K562 (cell line): ENCODE measurements around the gene ZNF324B. TPM values are rescaled to one million over a fixed set of nuclear protein-coding genes. Genes with fewer than 3 reads are reported as not detected.

Experiments
- ARID2 ChIP-seq: fragments of 450-650 bp; IDR thresholded peaks from 2 replicates; pipeline ENCODE4 v1.6.1; 2017; ENCODE audit warnings: antibody characterized with exemption, mild to moderate bottlenecking
- BACH1 ChIP-seq: fragments of 200-800 bp; sonication (Bioruptor generic); IDR thresholded peaks from 2 replicates; pipeline ENCODE4 v1.6.1; 2016; ENCODE audit warnings: missing genetic modification characterization, missing compliant biosample characterization
- CBX3 ChIP-seq, 2 experiments: IDR thresholded peaks; 1 replicate in 1 of 2; 2 replicates in 1 of 2; pipeline ENCODE4 v1.6.1; 2012; ENCODE audit warnings: inconsistent platforms in 2 of 2, low read length in 2 of 2, borderline replicate concordance in 1 of 2, control low read depth in 1 of 2
- CCNT2 ChIP-seq: IDR thresholded peaks from 2 replicates; pipeline ENCODE4 v1.6.1; 2011; ENCODE audit warnings: borderline replicate concordance, low read depth, mild to moderate bottlenecking, moderate library complexity, mixed read lengths, low read length; ENCODE audit not compliant: insufficient read length; ENCODE audit errors: extremely low read depth
- HDAC6 ChIP-seq: IDR thresholded peaks from 2 replicates; pipeline ENCODE4 v1.6.1; 2012; ENCODE audit warnings: low read depth, mild to moderate bottlenecking, control low read depth, inconsistent platforms, low read length, moderate library complexity
- KDM1A ChIP-seq, 2 experiments: fragments of 450-650 bp; IDR thresholded peaks; 2 replicates each; pipeline ENCODE4 v1.6.1; 2016; ENCODE audit warnings: mild to moderate bottlenecking in 2 of 2
- MAZ ChIP-seq, 2 experiments: fragments of 450-650 bp in 1 of 2; sonication (generic) in 1 of 2; formaldehyde crosslinking; IDR thresholded peaks in 1 of 2; conservative IDR thresholded peaks in 1 of 2; 2 replicates each; pipeline versions ENCODE4 v1.4.0 to v1.5.0; 2020; ENCODE audit warnings: mild to moderate bottlenecking in 1 of 2, missing genetic modification reagents in 1 of 2
- POLR2AphosphoS2 ChIP-seq: IDR thresholded peaks from 2 replicates; pipeline ENCODE4 v1.6.1; 2012; ENCODE audit warnings: low read length, improper control_type of control experiment
- RBM22 ChIP-seq: fragments of 200-400 bp; formaldehyde crosslinking; IDR thresholded peaks from 2 replicates; pipeline ENCODE4 v1.6.1; 2018; ENCODE audit warnings: low read length, low read depth; ENCODE audit not compliant: poor library complexity, severe bottlenecking
- SMAD2 ChIP-seq: fragments of 150-350 bp; IDR thresholded peaks from 2 replicates; pipeline ENCODE4 v1.6.1; 2014; ENCODE audit warnings: low read depth, mild to moderate bottlenecking, low read length
- TAF9B ChIP-seq: fragments of 450-650 bp; IDR thresholded peaks from 2 replicates; pipeline ENCODE4 v1.6.1; 2018; ENCODE audit warnings: mild to moderate bottlenecking; ENCODE audit not compliant: partially characterized antibody
- TBL1XR1 ChIP-seq, 2 experiments: IDR thresholded peaks; 2 replicates each; pipeline ENCODE4 v1.6.1; 2012; ENCODE audit warnings: improper control_type of control experiment in 2 of 2, low read length in 2 of 2, mild to moderate bottlenecking in 1 of 2
- TRIM28 ChIP-seq: fragments of 450-650 bp; IDR thresholded peaks from 2 replicates; pipeline ENCODE4 v1.6.1; 2017
- ZNF224 ChIP-seq: sonication (generic); formaldehyde crosslinking; IDR thresholded peaks from 2 replicates; pipeline ENCODE4 v1.8.0; 2022; ENCODE audit warnings: mild to moderate bottlenecking, missing genetic modification reagents
- polyA plus RNA-seq, 8 experiments: library from polyadenylated mRNA; depleted of rRNA in 4 of 8; stranded (reverse) in 5 of 8; unstranded in 3 of 8; fragments of >200 nt; fragmentation: Nextera tagmentation in 2 of 8; fragmentation: Illumina TruSeq in 1 of 8; extraction: Ambion mirVana in 2 of 8; extraction: Trizol in 1 of 8; gene quantifications; 2 replicates each; pipeline versions ENCODE4 v1.2.1 to v1.2.3, GENCODE V29; 2011 to 2014; ENCODE audit warnings: inconsistent platforms in 1 of 8, missing spikeins in 1 of 8
- total RNA-seq, 7 experiments: library from RNA; depleted of rRNA in 6 of 7; stranded (reverse); fragments of >200 nt in 6 of 7; fragmentation: Illumina TruSeq in 2 of 7; extraction: Trizol in 2 of 7; gene quantifications; 2 replicates each; pipeline versions ENCODE4 v1.2.1 to v1.2.3, GENCODE V29; 2011 to 2021; ENCODE audit warnings: low replicate concordance in 1 of 7
- TF ChIP-seq, protein P1 (sequence below), 2 experiments: IDR thresholded peaks; 2 replicates each; pipeline ENCODE4 v1.6.1; 2012; ENCODE audit warnings: improper control_type of control experiment in 2 of 2, low read depth in 2 of 2, low read length in 2 of 2, borderline replicate concordance in 1 of 2
- TF ChIP-seq, protein P2 (sequence below): sonication (generic); formaldehyde crosslinking; IDR thresholded peaks from 2 replicates; pipeline ENCODE4 v1.8.0; 2022; ENCODE audit warnings: mild to moderate bottlenecking, missing genetic modification reagents
- TF ChIP-seq, protein P3 (sequence below), 3 experiments: IDR thresholded peaks in 2 of 3; conservative IDR thresholded peaks in 1 of 3; 2 replicates each; pipeline ENCODE4 v1.5.1; 2011 to 2012; ENCODE audit warnings: low read length in 3 of 3, mild to moderate bottlenecking in 3 of 3, control low read depth in 2 of 3, improper control_type of control experiment in 1 of 3, inconsistent platforms in 1 of 3, low read depth in 1 of 3, mixed read lengths in 1 of 3, moderate library complexity in 1 of 3; ENCODE audit not compliant: insufficient read depth in 2 of 3
- TF ChIP-seq, protein P4 (sequence below): IDR thresholded peaks from 2 replicates; pipeline ENCODE4 v1.6.1; 2011; ENCODE audit warnings: borderline replicate concordance, low read depth, mild to moderate bottlenecking, moderate library complexity, low read length; ENCODE audit not compliant: insufficient read depth, poor library complexity, severe bottlenecking
- TF ChIP-seq, protein P5 (sequence below): sonication (generic); formaldehyde crosslinking; IDR thresholded peaks from 2 replicates; pipeline ENCODE4 v1.9.0; 2022; ENCODE audit warnings: mild to moderate bottlenecking, missing genetic modification reagents

Gene ZNF324B
- total and polyA plus RNA-seq, 9 of the 15 experiments (the other 6 are each of a cell fraction or from before 2014, with no cell fraction given), result 0.20 to 13.5 (median 5.7) TPM

DNA sequence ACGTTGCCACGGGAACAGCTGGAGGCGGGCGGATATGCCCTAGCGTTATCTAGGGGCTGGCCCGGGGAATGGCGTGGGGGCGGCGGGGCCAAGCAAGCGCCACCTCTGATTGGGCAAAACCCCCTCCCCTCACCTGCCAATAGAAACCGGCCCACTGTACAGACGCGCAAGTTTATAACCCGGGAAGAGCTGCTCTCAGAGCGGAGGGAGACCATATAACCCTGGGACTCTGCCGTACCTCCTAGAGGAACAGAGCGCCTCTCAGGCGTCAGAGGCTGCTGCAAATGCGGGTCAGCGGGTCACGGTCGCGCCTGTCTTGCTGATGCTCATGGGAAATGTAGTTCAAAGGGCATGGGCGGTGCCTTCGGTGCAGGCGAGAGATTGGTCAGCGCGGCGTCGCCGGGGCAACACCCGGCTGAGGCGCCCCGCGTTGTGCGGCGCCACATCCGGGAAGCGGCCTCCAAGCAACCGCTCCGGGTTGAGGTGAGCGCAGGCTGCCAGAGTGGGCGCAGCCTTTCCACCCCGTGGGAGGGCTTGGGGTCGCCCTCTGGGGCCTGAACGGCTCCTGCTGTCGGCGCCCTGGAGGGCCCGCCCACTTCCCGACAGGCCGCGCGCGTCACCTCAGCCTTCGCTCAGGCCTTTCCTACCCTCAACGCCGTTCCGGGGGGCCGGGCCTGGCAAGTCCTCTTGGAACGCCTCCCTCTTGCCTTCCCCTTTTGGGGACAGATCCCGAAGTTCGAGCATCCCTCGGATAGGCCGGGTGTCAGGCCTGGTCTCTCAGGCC, 24.5 kb downstream of the ZNF324B start, which contains the start of gene ZNF446 (continued):
- TF ChIP-seq TBL1XR1 (IDR thresholded peaks at IDR 0.05; ENCODE audit: low read length in 2 of 2) (0 out of 4 replicates have a peak, but pooled peaks of 1 of the 2 experiments have one; percentile 10), POLR2AphosphoS2 (peak; percentile 96), ZNF224 (no peak), SMAD2 (no peak), KDM1A (IDR thresholded peaks at IDR 0.05) (no peak), CBX3 (IDR thresholded peaks at IDR 0.05; ENCODE audit: borderline replicate concordance in 1 of 2, low read length in 2 of 2) (no peak), TRIM28 (no peak), MAZ (CRISPR knock-in tag; conservative IDR thresholded peaks at IDR 0.05 in 1 of 2, IDR thresholded peaks at IDR 0.05 in 1 of 2) (peak; percentile 74 to 82; a peak in 3 of 4 replicates), CCNT2 (peak; percentile 95), TAF9B (no peak), HDAC6 (no peak), ARID2 (no peak), BACH1 (tag) (no peak), RBM22 (peak; percentile 92)
- TF ChIP-seq, protein P1, sequence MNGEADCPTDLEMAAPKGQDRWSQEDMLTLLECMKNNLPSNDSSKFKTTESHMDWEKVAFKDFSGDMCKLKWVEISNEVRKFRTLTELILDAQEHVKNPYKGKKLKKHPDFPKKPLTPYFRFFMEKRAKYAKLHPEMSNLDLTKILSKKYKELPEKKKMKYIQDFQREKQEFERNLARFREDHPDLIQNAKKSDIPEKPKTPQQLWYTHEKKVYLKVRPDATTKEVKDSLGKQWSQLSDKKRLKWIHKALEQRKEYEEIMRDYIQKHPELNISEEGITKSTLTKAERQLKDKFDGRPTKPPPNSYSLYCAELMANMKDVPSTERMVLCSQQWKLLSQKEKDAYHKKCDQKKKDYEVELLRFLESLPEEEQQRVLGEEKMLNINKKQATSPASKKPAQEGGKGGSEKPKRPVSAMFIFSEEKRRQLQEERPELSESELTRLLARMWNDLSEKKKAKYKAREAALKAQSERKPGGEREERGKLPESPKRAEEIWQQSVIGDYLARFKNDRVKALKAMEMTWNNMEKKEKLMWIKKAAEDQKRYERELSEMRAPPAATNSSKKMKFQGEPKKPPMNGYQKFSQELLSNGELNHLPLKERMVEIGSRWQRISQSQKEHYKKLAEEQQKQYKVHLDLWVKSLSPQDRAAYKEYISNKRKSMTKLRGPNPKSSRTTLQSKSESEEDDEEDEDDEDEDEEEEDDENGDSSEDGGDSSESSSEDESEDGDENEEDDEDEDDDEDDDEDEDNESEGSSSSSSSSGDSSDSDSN (IDR thresholded peaks at IDR 0.05; ENCODE audit: borderline replicate concordance in 1 of 2, low read depth in 2 of 2, low read length in 2 of 2), result peak in 1 of 2 experiments; percentile 65; a peak in 1 of 4 replicates
- TF ChIP-seq, protein P2, sequence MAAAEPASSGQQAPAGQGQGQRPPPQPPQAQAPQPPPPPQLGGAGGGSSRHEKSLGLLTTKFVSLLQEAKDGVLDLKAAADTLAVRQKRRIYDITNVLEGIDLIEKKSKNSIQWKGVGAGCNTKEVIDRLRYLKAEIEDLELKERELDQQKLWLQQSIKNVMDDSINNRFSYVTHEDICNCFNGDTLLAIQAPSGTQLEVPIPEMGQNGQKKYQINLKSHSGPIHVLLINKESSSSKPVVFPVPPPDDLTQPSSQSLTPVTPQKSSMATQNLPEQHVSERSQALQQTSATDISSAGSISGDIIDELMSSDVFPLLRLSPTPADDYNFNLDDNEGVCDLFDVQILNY, result no peak
- TF ChIP-seq, protein P3, sequence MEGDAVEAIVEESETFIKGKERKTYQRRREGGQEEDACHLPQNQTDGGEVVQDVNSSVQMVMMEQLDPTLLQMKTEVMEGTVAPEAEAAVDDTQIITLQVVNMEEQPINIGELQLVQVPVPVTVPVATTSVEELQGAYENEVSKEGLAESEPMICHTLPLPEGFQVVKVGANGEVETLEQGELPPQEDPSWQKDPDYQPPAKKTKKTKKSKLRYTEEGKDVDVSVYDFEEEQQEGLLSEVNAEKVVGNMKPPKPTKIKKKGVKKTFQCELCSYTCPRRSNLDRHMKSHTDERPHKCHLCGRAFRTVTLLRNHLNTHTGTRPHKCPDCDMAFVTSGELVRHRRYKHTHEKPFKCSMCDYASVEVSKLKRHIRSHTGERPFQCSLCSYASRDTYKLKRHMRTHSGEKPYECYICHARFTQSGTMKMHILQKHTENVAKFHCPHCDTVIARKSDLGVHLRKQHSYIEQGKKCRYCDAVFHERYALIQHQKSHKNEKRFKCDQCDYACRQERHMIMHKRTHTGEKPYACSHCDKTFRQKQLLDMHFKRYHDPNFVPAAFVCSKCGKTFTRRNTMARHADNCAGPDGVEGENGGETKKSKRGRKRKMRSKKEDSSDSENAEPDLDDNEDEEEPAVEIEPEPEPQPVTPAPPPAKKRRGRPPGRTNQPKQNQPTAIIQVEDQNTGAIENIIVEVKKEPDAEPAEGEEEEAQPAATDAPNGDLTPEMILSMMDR (IDR thresholded peaks at IDR 0.05 in 2 of 3, conservative IDR thresholded peaks at IDR 0.05 in 1 of 3; ENCODE audit: insufficient read depth in 2 of 3, low read depth in 1 of 3, low read length in 3 of 3), result peak in 2 of 3 experiments; percentile 21 to 33; a peak in 1 of 6 replicates
- TF ChIP-seq, protein P4, sequence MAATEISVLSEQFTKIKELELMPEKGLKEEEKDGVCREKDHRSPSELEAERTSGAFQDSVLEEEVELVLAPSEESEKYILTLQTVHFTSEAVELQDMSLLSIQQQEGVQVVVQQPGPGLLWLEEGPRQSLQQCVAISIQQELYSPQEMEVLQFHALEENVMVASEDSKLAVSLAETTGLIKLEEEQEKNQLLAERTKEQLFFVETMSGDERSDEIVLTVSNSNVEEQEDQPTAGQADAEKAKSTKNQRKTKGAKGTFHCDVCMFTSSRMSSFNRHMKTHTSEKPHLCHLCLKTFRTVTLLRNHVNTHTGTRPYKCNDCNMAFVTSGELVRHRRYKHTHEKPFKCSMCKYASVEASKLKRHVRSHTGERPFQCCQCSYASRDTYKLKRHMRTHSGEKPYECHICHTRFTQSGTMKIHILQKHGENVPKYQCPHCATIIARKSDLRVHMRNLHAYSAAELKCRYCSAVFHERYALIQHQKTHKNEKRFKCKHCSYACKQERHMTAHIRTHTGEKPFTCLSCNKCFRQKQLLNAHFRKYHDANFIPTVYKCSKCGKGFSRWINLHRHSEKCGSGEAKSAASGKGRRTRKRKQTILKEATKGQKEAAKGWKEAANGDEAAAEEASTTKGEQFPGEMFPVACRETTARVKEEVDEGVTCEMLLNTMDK, result peak; percentile 17
- TF ChIP-seq, protein P5, sequence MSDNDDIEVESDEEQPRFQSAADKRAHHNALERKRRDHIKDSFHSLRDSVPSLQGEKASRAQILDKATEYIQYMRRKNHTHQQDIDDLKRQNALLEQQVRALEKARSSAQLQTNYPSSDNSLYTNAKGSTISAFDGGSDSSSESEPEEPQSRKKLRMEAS (CRISPR knock-in tag), result no peak
